ENCODE data around the gene HERC3.

HERC3 gene

GRCh38 chr4:88623097-88623496, 30.8 kb downstream of the HERC3 start:
- no peak overlapping the region for H3K27ac ChIP-seq
- no peak for TF ChIP-seq CTCF (conservative IDR thresholded peaks at IDR 0.05)

- no peak overlapping the region for H3K27ac ChIP-seq
- no peak for TF ChIP-seq CTCF (conservative IDR thresholded peaks at IDR 0.05)
Observed at GRCh38 chr4:88628746-88629145, 36.5 kb downstream of the HERC3 start.

- TF ChIP-seq CTCF (conservative IDR thresholded peaks at IDR 0.05) = no peak
- no peak overlapping the region for H3K27ac ChIP-seq
Observed at GRCh38 chr4:88629826-88630225, 37.5 kb downstream of the HERC3 start.

GRCh38 chr4:88630756-88631155, 38.5 kb downstream of the HERC3 start:
- H3K27ac ChIP-seq = peak overlapping the region; percentile 20
- no peak for TF ChIP-seq CTCF (conservative IDR thresholded peaks at IDR 0.05)

GRCh38 chr4:88643932-88644331, 51.7 kb downstream of the HERC3 start:
- TF ChIP-seq CTCF (conservative IDR thresholded peaks at IDR 0.05) = no peak
- H3K27ac ChIP-seq = no peak overlapping the region

GRCh38 chr4:88645994-88646393, 53.7 kb downstream of the HERC3 start:
- no peak for TF ChIP-seq CTCF (conservative IDR thresholded peaks at IDR 0.05)
- H3K27ac ChIP-seq = no peak overlapping the region

- no peak overlapping the region for H3K27ac ChIP-seq
- TF ChIP-seq CTCF (conservative IDR thresholded peaks at IDR 0.05) = no peak
Observed at GRCh38 chr4:88646528-88647280, 54.4 kb downstream of the HERC3 start.

Data from VCaP (cell line).